HepG2 (cell line): Measurements from ENCODE around the gene MYADML2. TPM values are rescaled to one million over a fixed set of nuclear protein-coding genes. Genes with fewer than 3 reads are reported as not detected.

Source experiments
- AGO2 ChIP-seq: fragments of 200-400 bp; formaldehyde crosslinking; optimal IDR thresholded peaks from 2 replicates; pipeline ENCODE3; 2017; ENCODE audit warnings: mild to moderate bottlenecking, low read depth, low read length, moderate library complexity
- ATAD3A ChIP-seq: sonication (generic); formaldehyde crosslinking; IDR thresholded peaks from 2 replicates; pipeline ENCODE4 v1.4.0; 2020; ENCODE audit warnings: missing genetic modification reagents
- BCL3 ChIP-seq: sonication (generic); formaldehyde crosslinking; IDR thresholded peaks from 2 replicates; pipeline ENCODE4 v1.5.1; 2020; ENCODE audit warnings: mild to moderate bottlenecking, missing genetic modification reagents, moderate library complexity
- EP300 ChIP-seq, 3 experiments: sonication (generic) in 1 of 3; formaldehyde crosslinking in 1 of 3; IDR thresholded peaks; 2 replicates each; pipeline versions ENCODE4 v1.5.1 to v1.6.1; 2011 to 2020; ENCODE audit warnings: low read depth in 2 of 3, low read length in 2 of 3, borderline replicate concordance in 1 of 3, improper control_type of control experiment in 1 of 3, mild to moderate bottlenecking in 1 of 3, missing genetic modification reagents in 1 of 3, moderate library complexity in 1 of 3
- PRDM10 ChIP-seq: sonication (generic); formaldehyde crosslinking; IDR thresholded peaks from 2 replicates; pipeline ENCODE4 v1.4.0; 2020; ENCODE audit warnings: low read depth, missing genetic modification reagents
- PRPF4 ChIP-seq: fragments of 200-400 bp; formaldehyde crosslinking; IDR thresholded peaks from 2 replicates; pipeline ENCODE4 v1.6.1; 2016; ENCODE audit warnings: low read length, low read depth; ENCODE audit not compliant: poor library complexity, severe bottlenecking
- RFX1 ChIP-seq: fragments of 450-650 bp; IDR thresholded peaks from 2 replicates; pipeline ENCODE4 v1.6.1; 2017
- SP2 ChIP-seq: sonication (generic); formaldehyde crosslinking; IDR thresholded peaks from 2 replicates; pipeline ENCODE4 v1.5.1; 2020; ENCODE audit warnings: mild to moderate bottlenecking, missing genetic modification reagents
- SUZ12 ChIP-seq: fragments of 150-350 bp; IDR thresholded peaks from 2 replicates; pipeline ENCODE4 v1.6.1; 2014; ENCODE audit warnings: low read depth, low read length
- ZKSCAN5 ChIP-seq: sonication (generic); formaldehyde crosslinking; IDR thresholded peaks from 2 replicates; pipeline ENCODE4 v1.5.1; 2020; ENCODE audit warnings: mild to moderate bottlenecking, missing genetic modification reagents
- ZNF142 ChIP-seq: sonication (generic); formaldehyde crosslinking; IDR thresholded peaks from 2 replicates; pipeline ENCODE4 v1.4.0; 2020; ENCODE audit warnings: missing genetic modification reagents
- ZNF432 ChIP-seq: sonication (generic); formaldehyde crosslinking; IDR thresholded peaks from 2 replicates; pipeline ENCODE4 v1.5.0; 2020; ENCODE audit warnings: missing genetic modification reagents, mild to moderate bottlenecking, borderline replicate concordance
- ZNF562 ChIP-seq: sonication (generic); formaldehyde crosslinking; IDR thresholded peaks from 2 replicates; pipeline ENCODE4 v1.8.0; 2022; ENCODE audit warnings: missing genetic modification reagents, borderline replicate concordance
- ZNF577 ChIP-seq: sonication (generic); formaldehyde crosslinking; IDR thresholded peaks from 2 replicates; pipeline ENCODE4 v1.4.0; 2020; ENCODE audit warnings: mild to moderate bottlenecking, low read depth, missing genetic modification reagents, borderline replicate concordance
- ZNF672 ChIP-seq: sonication (generic); formaldehyde crosslinking; IDR thresholded peaks from 2 replicates; pipeline ENCODE4 v1.8.1; 2022; ENCODE audit warnings: missing genetic modification reagents
- ZNF674 ChIP-seq: sonication (generic); formaldehyde crosslinking; IDR thresholded peaks from 2 replicates; pipeline ENCODE4 v1.5.0; 2020; ENCODE audit warnings: low read depth, mild to moderate bottlenecking, missing genetic modification reagents
- ZNF713 ChIP-seq: sonication (generic); formaldehyde crosslinking; IDR thresholded peaks from 2 replicates; pipeline ENCODE4 v1.4.0; 2020; ENCODE audit warnings: mild to moderate bottlenecking, missing genetic modification reagents
- ZNF746 ChIP-seq: sonication (generic); formaldehyde crosslinking; IDR thresholded peaks from 2 replicates; pipeline ENCODE4 v1.8.0; 2022; ENCODE audit warnings: mild to moderate bottlenecking, missing genetic modification reagents
- polyA plus RNA-seq, 8 experiments: library from polyadenylated mRNA; depleted of rRNA in 3 of 8; stranded (reverse) in 7 of 8; unstranded in 1 of 8; fragments of >200 nt; fragmentation: Illumina TruSeq in 4 of 8; extraction: Trizol in 4 of 8; gene quantifications; 2 replicates each; pipeline versions ENCODE4 v1.2.1 to v1.2.3, GENCODE V29; 2011 to 2016; ENCODE audit warnings: low read depth in 4 of 8, missing spikeins in 1 of 8, mixed read lengths in 1 of 8; ENCODE audit not compliant: insufficient read depth in 1 of 8
- total RNA-seq, 5 experiments: library from RNA; depleted of rRNA; stranded (reverse); fragments of >200 nt; fragmentation: Illumina TruSeq; extraction: Trizol; gene quantifications; 2 replicates each; pipeline ENCODE4 v1.2.3, GENCODE V29; 2016; ENCODE audit warnings: low read depth in 1 of 5

The MYADML2 gene
- total and polyA plus RNA-seq, 2 of the 13 experiments (the other 11 are each of a cell fraction or from before 2014, with no cell fraction given): not detected

GRCh38 chr17:81924557-81925532 lies 22.2 kb downstream of the MYADML2 start (continued):
- no peak for TF ChIP-seq ZKSCAN5 (CRISPR knock-in tag)
- TF ChIP-seq ZNF674: no peak
- TF ChIP-seq SUZ12: no peak
- no peak for TF ChIP-seq ZNF142
- no peak for TF ChIP-seq RFX1
- TF ChIP-seq ZNF746: no peak
- TF ChIP-seq SP2: no peak
- TF ChIP-seq AGO2: no peak
- peak; percentile 88 for TF ChIP-seq PRPF4
- no peak for TF ChIP-seq ZNF432 (CRISPR knock-in tag)
- TF ChIP-seq BCL3 (CRISPR knock-in tag): no peak
- no peak for TF ChIP-seq PRDM10
- no peak for TF ChIP-seq ZNF562 (CRISPR knock-in tag)
- no peak for TF ChIP-seq ZNF672
- TF ChIP-seq ZNF713 (CRISPR knock-in tag): no peak
- no peak for TF ChIP-seq ZNF577 (CRISPR knock-in tag)
- no peak for TF ChIP-seq ATAD3A (CRISPR knock-in tag)
- TF ChIP-seq EP300 (IDR thresholded peaks at IDR 0.05; ENCODE audit: low read depth in 2 of 2, low read length in 2 of 2): no peak
- no peak for TF ChIP-seq EP300 (CRISPR knock-in tag; IDR thresholded peaks at IDR 0.05; ENCODE audit: borderline replicate concordance)
